Measurements from ENCODE around the gene RGS9.

DNA sequence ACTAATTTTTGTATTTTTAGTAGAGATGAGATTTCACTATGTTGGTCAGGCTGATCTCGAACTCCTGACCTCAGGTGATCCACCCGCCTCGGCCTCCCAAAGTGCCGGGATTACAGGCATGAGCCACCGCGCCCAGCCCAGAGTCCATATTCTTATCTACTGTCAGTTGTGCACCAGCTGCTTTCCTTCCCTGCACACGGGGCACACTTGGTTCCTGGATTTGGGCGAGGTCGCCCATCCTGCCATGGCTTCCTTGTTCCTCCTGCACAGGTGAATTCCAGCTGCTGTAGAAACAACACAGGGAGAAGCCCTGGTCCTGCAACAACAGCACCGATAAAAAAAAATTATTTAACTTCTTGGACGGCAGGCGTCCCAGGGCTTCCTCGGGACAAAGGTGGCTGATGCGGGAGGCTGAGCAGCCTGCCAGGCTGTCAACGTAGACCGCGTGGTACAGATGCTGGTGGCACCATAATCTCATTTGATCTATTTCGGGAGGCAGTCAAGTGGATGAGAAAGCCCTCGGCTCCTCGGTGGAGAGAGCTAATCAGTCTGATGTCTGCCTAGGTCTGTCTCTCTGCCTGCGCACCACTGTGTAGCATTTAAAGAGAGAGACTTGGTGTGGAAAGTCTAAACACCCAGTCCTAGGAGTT is 19.1 kb downstream of the RGS9 start:
- TF ChIP-seq, protein P1, sequence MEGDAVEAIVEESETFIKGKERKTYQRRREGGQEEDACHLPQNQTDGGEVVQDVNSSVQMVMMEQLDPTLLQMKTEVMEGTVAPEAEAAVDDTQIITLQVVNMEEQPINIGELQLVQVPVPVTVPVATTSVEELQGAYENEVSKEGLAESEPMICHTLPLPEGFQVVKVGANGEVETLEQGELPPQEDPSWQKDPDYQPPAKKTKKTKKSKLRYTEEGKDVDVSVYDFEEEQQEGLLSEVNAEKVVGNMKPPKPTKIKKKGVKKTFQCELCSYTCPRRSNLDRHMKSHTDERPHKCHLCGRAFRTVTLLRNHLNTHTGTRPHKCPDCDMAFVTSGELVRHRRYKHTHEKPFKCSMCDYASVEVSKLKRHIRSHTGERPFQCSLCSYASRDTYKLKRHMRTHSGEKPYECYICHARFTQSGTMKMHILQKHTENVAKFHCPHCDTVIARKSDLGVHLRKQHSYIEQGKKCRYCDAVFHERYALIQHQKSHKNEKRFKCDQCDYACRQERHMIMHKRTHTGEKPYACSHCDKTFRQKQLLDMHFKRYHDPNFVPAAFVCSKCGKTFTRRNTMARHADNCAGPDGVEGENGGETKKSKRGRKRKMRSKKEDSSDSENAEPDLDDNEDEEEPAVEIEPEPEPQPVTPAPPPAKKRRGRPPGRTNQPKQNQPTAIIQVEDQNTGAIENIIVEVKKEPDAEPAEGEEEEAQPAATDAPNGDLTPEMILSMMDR (IDR thresholded peaks at IDR 0.05 in 2 of 3, conservative IDR thresholded peaks at IDR 0.05 in 1 of 3; ENCODE audit: borderline replicate concordance in 1 of 3, insufficient read depth in 1 of 3, low read depth in 2 of 3, low read length in 2 of 3), result no peak
- TF ChIP-seq POLR2A (IDR thresholded peaks at IDR 0.05; ENCODE audit: borderline replicate concordance, extremely low read depth, insufficient read depth, insufficient read length) (no peak), FOSL1 (IDR thresholded peaks at IDR 0.05; ENCODE audit: low read depth) (no peak), YY1 (IDR thresholded peaks at IDR 0.05; ENCODE audit: extremely low read depth, insufficient replicate concordance, low read depth, low read length) (no peak), EZH2 (IDR thresholded peaks at IDR 0.05) (no peak), TCF7L2 (IDR thresholded peaks at IDR 0.05; ENCODE audit: borderline replicate concordance, extremely low read depth, insufficient read depth, insufficient read length) (no peak), SIN3A (IDR thresholded peaks at IDR 0.05; ENCODE audit: low read depth) (no peak), POLR2AphosphoS5 (IDR thresholded peaks at IDR 0.05; ENCODE audit: low read depth, low read length) (no peak)
- TF ChIP-seq, protein P2, sequence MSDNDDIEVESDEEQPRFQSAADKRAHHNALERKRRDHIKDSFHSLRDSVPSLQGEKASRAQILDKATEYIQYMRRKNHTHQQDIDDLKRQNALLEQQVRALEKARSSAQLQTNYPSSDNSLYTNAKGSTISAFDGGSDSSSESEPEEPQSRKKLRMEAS (IDR thresholded peaks at IDR 0.05), result no peak
